Mesodermal cell (in vitro differentiated cells): ENCODE measurements around the gene PRRG1.
"Not testable (repeated sequence)": the region's sequence is repeated elsewhere in the genome, so short reads cannot be mapped to it uniquely, and the experiment has no call there.

ENCODE experiments used
- H3K27ac ChIP-seq: 2 replicates; pipeline ENCODE4 v1.7.0; 2013; ENCODE audit warnings: mild to moderate bottlenecking, low read depth, low read length, moderate library complexity; ENCODE audit not compliant: severe bottlenecking
- H3K36me3 ChIP-seq: 2 replicates; pipeline ENCODE4 v1.7.1; 2013; ENCODE audit warnings: mild to moderate bottlenecking, low read length, moderate library complexity; ENCODE audit not compliant: control insufficient read depth, insufficient read depth
- H3K4me1 ChIP-seq: one replicate; pipeline ENCODE4 v1.7.1; 2013; ENCODE audit warnings: mild to moderate bottlenecking, low read length; ENCODE audit not compliant: insufficient read depth, control insufficient read depth, poor library complexity, severe bottlenecking
- H3K4me3 ChIP-seq: 2 replicates; pipeline ENCODE4 v1.7.0; 2013; ENCODE audit warnings: low read length, control low read depth, mild to moderate bottlenecking; ENCODE audit not compliant: insufficient read depth, poor library complexity, severe bottlenecking; ENCODE audit errors: extremely low read depth
- H3K9me3 ChIP-seq: 2 replicates; pipeline ENCODE4 v1.7.1; 2013; ENCODE audit warnings: mild to moderate bottlenecking, low read length, moderate library complexity; ENCODE audit not compliant: control insufficient read depth
- WGBS, 2 experiments: methylation state at CpG; one replicate each; pipeline ENCODE4 v1.1.5; 2013; ENCODE audit warnings: missing lambda C conversion rate in 2 of 2; ENCODE audit not compliant: insufficient coverage in 2 of 2; 5-methylcytosine and 5-hydroxymethylcytosine counted together

The PRRG1 gene

GRCh38 chrX:37497126-37497525, 148.0 kb downstream of the PRRG1 start:
- H3K36me3 ChIP-seq, H3K9me3 ChIP-seq, H3K4me1 ChIP-seq, H3K27ac ChIP-seq, H3K4me3 ChIP-seq: not testable (repeated sequence)
- WGBS, 2 experiments, result no CpG with 5 or more reads among the region's 1 CpG

GRCh38 chrX:37498323-37498722, 149.2 kb downstream of the PRRG1 start:
- not testable (repeated sequence) for H3K9me3 ChIP-seq, H3K36me3 ChIP-seq, H3K4me1 ChIP-seq, H3K27ac ChIP-seq, H3K4me3 ChIP-seq

GRCh38 chrX:37499649-37500048, 150.5 kb downstream of the PRRG1 start:
- H3K4me3 ChIP-seq, H3K36me3 ChIP-seq, H3K27ac ChIP-seq, H3K9me3 ChIP-seq, H3K4me1 ChIP-seq: not testable (repeated sequence)
- no CpG with 5 or more reads among the region's 4 CpGs for WGBS, 2 experiments

GRCh38 chrX:37504991-37505390, 155.8 kb downstream of the PRRG1 start:
- Histone ChIP-seq H3K9me3 (no peaks in the 10 kb centered on the region), H3K4me3 (no peak overlapping the region)
- WGBS, 2 experiments, result 96% methylated on average over 25 to 35 of the region's 35 CpGs

More at GRCh38 chrX:37504991-37505390, 155.8 kb downstream of the PRRG1 start:
- Histone ChIP-seq H3K27ac (no peak overlapping the region), H3K36me3 (no peaks in the 10 kb centered on the region), H3K4me1 (no peaks in the 10 kb centered on the region)
